Liver (tissue), 3 donors: ENCODE data around the gene RREB1.

Experiments
- FOXA1 ChIP-seq: IDR thresholded peaks from 2 replicates; pipeline ENCODE4 v1.6.1; 2016; ENCODE audit warnings: antibody characterized with exemption
- SP1 ChIP-seq: IDR thresholded peaks from 2 replicates; pipeline ENCODE4 v1.6.1; 2018; ENCODE audit warnings: antibody characterized with exemption, mild to moderate bottlenecking
- TF ChIP-seq, protein P1 (sequence below): fragments of 150-350 bp; IDR thresholded peaks from 2 replicates; pipeline ENCODE4 v1.5.1; 2017; ENCODE audit warnings: improper control_type of control experiment, low read depth, low read length; ENCODE audit not compliant: missing input control
- donor health status: healthy.
- donor health status: healthy.

- TF ChIP-seq SP1 (no peak), FOXA1 (no peak)
- TF ChIP-seq, protein P1, sequence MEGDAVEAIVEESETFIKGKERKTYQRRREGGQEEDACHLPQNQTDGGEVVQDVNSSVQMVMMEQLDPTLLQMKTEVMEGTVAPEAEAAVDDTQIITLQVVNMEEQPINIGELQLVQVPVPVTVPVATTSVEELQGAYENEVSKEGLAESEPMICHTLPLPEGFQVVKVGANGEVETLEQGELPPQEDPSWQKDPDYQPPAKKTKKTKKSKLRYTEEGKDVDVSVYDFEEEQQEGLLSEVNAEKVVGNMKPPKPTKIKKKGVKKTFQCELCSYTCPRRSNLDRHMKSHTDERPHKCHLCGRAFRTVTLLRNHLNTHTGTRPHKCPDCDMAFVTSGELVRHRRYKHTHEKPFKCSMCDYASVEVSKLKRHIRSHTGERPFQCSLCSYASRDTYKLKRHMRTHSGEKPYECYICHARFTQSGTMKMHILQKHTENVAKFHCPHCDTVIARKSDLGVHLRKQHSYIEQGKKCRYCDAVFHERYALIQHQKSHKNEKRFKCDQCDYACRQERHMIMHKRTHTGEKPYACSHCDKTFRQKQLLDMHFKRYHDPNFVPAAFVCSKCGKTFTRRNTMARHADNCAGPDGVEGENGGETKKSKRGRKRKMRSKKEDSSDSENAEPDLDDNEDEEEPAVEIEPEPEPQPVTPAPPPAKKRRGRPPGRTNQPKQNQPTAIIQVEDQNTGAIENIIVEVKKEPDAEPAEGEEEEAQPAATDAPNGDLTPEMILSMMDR = no peak
Measured at GRCh38 chr6:7189101-7189758, 81.5 kb downstream of the RREB1 start.
